GM18520 (cell line): ENCODE data around the gene BAZ1A.
A peak's percentile ranks its signal among the peaks of the same experiment; 100 is the strongest.

Source experiments
- ATAC-seq: cut with Tn5 transposase; IDR thresholded peaks from one replicate; pipeline ENCODE4 v1.9.1; 2021; ENCODE audit not compliant: unreplicated experiment

BAZ1A gene

GRCh38 chr14:34875031-34875922 lies at the start of gene BAZ1A:
TSS of gene BAZ1A (minus strand) at chr14:34875360. CDS start at chr14:34874604, 756 bp downstream.
- ATAC-seq, result peak; percentile 26

GRCh38 chr14:34920339-34920738 lies 45.2 kb upstream of the BAZ1A start:
- no peak for ATAC-seq

GRCh38 chr14:34913619-34914018 lies 38.5 kb upstream of the BAZ1A start:
- no peak for ATAC-seq

- ATAC-seq, result no peak
These were observed 37.8 kb upstream of the BAZ1A start for GRCh38 chr14:34912966-34913365.

GRCh38 chr14:34912182-34912581 lies 37.0 kb upstream of the BAZ1A start:
- ATAC-seq, result no peak

GRCh38 chr14:34911209-34912150 lies 36.3 kb upstream of the BAZ1A start:
- ATAC-seq, result no peak

GRCh38 chr14:34906287-34906686 lies 31.1 kb upstream of the BAZ1A start:
- ATAC-seq, result no peak

- no peak for ATAC-seq
These were observed 20.1 kb upstream of the BAZ1A start for GRCh38 chr14:34895277-34895676.

- no peak for ATAC-seq
These were observed 15.8 kb upstream of the BAZ1A start for GRCh38 chr14:34890937-34891336.

GRCh38 chr14:34888186-34888585 lies 13.0 kb upstream of the BAZ1A start:
- ATAC-seq, result no peak

GRCh38 chr14:34883954-34884353 lies 8.8 kb upstream of the BAZ1A start:
- no peak for ATAC-seq

- ATAC-seq, result peak; percentile 15
These were observed 652 bp downstream of the BAZ1A start for GRCh38 chr14:34874386-34875030.

- ATAC-seq, result peak; percentile 43
These were observed 1.4 kb downstream of the BAZ1A start for GRCh38 chr14:34873589-34874385.

GRCh38 chr14:34872822-34873588 lies 2.2 kb downstream of the BAZ1A start:
- no peak for ATAC-seq

GRCh38 chr14:34867199-34867598 lies 8.0 kb downstream of the BAZ1A start:
- ATAC-seq, result no peak

- ATAC-seq, result no peak
These were observed 9.1 kb downstream of the BAZ1A start for GRCh38 chr14:34865889-34866574.

GRCh38 chr14:34863844-34864243 lies 11.3 kb downstream of the BAZ1A start:
- no peak for ATAC-seq

GRCh38 chr14:34858765-34859164 lies 16.4 kb downstream of the BAZ1A start:
- ATAC-seq, result no peak
